ENCODE data around the gene TPCN1. TPM values are rescaled to one million over a fixed set of nuclear protein-coding genes. Genes with fewer than 3 reads are reported as not detected.

TPCN1 gene
- total and polyA plus RNA-seq, 2 of the 8 experiments (the other 6 are each of a cell fraction or from before 2014, with no cell fraction given) = 14.9 to 21.4 TPM

DNA sequence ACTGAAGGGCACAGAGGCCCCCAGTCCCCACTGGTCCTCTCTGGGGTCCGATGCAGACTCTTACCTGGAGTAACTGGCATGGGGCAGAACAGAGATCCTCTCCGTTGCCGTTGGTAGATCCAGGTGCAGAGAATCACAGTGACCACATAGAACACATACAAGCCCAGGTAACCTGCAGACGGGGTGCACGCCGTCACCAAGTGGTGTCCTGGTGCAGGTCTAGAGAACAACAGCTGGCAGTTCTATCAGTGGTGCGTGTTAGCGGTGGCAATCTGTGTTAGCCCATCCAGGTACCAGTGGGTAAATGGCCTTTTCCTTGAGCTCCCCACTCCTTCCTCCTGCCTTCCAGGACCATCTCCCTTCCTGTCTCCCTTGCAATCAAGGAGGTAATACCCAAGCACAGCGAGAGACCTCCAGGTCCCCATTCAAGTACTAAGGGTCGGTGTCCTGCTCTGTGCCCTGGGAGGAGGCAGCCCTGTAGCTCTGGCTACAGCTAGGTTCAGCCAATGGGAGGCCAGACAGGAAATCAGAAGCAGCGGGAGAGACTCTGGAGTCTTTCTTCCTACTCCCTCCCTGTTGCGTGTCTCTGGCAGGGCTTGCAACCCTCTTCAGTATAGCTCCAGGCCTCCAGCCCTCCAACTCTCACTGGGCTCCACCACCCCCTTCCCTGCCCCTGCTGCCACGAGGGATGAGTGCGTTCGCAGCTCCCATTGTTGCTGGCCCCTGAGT lies 97.8 kb downstream of the TPCN1 start (continued):
- TF ChIP-seq, protein P1, sequence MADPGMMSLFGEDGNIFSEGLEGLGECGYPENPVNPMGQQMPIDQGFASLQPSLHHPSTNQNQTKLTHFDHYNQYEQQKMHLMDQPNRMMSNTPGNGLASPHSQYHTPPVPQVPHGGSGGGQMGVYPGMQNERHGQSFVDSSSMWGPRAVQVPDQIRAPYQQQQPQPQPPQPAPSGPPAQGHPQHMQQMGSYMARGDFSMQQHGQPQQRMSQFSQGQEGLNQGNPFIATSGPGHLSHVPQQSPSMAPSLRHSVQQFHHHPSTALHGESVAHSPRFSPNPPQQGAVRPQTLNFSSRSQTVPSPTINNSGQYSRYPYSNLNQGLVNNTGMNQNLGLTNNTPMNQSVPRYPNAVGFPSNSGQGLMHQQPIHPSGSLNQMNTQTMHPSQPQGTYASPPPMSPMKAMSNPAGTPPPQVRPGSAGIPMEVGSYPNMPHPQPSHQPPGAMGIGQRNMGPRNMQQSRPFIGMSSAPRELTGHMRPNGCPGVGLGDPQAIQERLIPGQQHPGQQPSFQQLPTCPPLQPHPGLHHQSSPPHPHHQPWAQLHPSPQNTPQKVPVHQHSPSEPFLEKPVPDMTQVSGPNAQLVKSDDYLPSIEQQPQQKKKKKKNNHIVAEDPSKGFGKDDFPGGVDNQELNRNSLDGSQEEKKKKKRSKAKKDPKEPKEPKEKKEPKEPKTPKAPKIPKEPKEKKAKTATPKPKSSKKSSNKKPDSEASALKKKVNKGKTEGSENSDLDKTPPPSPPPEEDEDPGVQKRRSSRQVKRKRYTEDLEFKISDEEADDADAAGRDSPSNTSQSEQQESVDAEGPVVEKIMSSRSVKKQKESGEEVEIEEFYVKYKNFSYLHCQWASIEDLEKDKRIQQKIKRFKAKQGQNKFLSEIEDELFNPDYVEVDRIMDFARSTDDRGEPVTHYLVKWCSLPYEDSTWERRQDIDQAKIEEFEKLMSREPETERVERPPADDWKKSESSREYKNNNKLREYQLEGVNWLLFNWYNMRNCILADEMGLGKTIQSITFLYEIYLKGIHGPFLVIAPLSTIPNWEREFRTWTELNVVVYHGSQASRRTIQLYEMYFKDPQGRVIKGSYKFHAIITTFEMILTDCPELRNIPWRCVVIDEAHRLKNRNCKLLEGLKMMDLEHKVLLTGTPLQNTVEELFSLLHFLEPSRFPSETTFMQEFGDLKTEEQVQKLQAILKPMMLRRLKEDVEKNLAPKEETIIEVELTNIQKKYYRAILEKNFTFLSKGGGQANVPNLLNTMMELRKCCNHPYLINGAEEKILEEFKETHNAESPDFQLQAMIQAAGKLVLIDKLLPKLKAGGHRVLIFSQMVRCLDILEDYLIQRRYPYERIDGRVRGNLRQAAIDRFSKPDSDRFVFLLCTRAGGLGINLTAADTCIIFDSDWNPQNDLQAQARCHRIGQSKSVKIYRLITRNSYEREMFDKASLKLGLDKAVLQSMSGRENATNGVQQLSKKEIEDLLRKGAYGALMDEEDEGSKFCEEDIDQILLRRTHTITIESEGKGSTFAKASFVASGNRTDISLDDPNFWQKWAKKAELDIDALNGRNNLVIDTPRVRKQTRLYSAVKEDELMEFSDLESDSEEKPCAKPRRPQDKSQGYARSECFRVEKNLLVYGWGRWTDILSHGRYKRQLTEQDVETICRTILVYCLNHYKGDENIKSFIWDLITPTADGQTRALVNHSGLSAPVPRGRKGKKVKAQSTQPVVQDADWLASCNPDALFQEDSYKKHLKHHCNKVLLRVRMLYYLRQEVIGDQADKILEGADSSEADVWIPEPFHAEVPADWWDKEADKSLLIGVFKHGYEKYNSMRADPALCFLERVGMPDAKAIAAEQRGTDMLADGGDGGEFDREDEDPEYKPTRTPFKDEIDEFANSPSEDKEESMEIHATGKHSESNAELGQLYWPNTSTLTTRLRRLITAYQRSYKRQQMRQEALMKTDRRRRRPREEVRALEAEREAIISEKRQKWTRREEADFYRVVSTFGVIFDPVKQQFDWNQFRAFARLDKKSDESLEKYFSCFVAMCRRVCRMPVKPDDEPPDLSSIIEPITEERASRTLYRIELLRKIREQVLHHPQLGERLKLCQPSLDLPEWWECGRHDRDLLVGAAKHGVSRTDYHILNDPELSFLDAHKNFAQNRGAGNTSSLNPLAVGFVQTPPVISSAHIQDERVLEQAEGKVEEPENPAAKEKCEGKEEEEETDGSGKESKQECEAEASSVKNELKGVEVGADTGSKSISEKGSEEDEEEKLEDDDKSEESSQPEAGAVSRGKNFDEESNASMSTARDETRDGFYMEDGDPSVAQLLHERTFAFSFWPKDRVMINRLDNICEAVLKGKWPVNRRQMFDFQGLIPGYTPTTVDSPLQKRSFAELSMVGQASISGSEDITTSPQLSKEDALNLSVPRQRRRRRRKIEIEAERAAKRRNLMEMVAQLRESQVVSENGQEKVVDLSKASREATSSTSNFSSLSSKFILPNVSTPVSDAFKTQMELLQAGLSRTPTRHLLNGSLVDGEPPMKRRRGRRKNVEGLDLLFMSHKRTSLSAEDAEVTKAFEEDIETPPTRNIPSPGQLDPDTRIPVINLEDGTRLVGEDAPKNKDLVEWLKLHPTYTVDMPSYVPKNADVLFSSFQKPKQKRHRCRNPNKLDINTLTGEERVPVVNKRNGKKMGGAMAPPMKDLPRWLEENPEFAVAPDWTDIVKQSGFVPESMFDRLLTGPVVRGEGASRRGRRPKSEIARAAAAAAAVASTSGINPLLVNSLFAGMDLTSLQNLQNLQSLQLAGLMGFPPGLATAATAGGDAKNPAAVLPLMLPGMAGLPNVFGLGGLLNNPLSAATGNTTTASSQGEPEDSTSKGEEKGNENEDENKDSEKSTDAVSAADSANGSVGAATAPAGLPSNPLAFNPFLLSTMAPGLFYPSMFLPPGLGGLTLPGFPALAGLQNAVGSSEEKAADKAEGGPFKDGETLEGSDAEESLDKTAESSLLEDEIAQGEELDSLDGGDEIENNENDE (IDR thresholded peaks at IDR 0.05; ENCODE audit: insufficient replicate concordance, low read length) = no peak
- TF ChIP-seq TAF1 (IDR thresholded peaks at IDR 0.05; ENCODE audit: low read depth, low read length) (no peak), CBX5 (IDR thresholded peaks at IDR 0.05; ENCODE audit: low read depth, low read length) (no peak), RAD21 (IDR thresholded peaks at IDR 0.05 in 1 of 2, conservative IDR thresholded peaks at IDR 0.05 in 1 of 2; ENCODE audit: low read depth in 2 of 2, low read length in 2 of 2) (no peak), ZNF274 (IDR thresholded peaks at IDR 0.05; ENCODE audit: borderline replicate concordance, extremely low read depth, low read length) (no peak), SP4 (IDR thresholded peaks at IDR 0.05; ENCODE audit: low read length) (no peak), KDM5A (IDR thresholded peaks at IDR 0.05; ENCODE audit: low read length) (no peak)

Measured in H1 (cell line).